Stimulated activated CD8-positive, alpha-beta memory T cell treated with anti-CD3 and anti-CD28 coated beads, Interleukin-4, amount 100 ng/mL, for 48 hours (primary cell): ENCODE results near the gene CISH.
A peak's percentile ranks its signal among the peaks of the same experiment; 100 is the strongest.

ENCODE experiments used
- DNase-seq: peaks from one replicate; pipeline ENCODE4 v3.0.0-alpha.2; 2020

The CISH gene

DNA sequence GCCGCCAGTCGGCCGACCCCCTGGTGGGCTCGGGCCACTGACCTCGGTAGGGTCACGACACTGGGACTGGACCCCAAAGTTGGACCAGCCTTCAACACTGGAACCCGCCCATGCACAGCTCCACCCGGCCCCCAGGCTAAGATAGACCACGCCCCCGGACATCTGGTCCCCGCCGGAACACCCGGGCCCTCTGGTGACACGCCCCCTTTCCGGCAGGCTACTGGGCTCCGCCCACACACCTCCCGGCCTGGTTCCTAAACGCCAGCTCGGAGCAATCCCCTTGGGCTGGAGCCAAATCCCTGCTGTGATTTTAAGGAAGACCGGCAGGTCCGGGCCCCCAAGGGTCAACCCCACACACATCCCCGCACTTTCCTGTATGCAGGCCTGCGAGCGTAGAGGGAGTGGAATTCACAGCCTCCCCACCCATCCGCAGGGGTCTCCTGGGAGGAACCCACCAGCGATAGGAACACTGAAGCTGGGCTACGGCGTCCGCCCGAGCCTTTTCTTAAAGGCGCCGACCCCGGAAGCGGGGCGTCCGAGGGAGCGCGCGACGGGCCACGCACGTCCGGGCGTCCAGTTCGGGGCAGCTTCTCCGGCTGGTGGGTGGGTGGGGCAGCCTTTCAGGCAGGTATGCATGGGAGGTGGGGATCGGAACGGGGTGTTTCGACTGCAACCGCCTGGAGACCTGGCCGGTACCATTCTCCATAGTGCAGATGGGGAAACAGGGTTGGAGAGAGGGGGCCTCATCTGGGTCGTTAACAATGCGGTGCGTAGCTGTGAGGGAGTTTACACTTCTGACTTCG lies 42.4 kb downstream of the CISH start, which contains the start of gene HEMK1:
Gene HEMK1 (plus strand): TSS at position 576 of the 803 bp plus-strand sequence. CDS start 1,583 bp downstream, outside the sequence.
- peak; percentile 98 for DNase-seq

DNA sequence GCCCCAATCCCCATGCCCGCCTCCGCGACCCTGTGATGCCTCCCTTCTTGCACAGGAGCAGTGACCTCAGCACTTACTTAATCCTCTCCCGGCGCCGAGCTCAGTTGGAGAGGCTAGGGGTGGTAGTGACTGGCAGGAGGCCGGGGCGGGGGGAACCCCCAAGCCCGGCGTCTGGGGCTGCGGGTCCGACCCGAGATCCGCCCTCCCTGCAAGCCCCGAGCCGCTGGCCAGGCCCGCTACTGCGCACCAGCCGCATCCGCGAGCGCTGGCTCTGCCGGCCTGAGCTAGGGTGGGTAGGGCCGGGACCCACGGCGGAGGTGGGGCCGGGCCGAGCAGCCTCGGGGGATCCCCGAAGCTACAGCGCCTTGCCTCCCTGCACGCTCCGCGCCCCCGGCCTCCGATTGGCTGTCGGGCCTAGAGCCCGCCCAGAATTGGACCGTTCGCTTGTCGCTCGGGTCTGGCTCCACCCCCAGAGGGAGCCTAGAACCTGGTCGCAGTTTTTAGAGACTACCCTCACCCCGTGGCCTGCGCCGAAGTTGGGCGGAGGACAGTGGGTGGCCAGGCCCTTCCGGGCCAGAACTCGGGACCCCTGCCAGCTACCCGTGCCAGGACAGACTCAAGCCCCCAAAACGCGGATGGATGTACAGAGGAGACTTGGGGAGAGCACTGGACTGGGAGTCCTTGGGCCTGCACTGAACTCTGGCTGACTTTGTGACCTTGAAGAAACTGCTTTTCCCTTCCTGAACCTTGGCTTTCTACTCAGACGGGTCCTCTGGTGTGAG lies 44.0 kb downstream of the CISH start, which contains the start of gene C3orf18:
Gene C3orf18 (minus strand): TSS at position 362 of the 782 bp plus-strand sequence. CDS start 2,048 bp downstream, outside the sequence.
- peak; percentile 97 for DNase-seq

DNA sequence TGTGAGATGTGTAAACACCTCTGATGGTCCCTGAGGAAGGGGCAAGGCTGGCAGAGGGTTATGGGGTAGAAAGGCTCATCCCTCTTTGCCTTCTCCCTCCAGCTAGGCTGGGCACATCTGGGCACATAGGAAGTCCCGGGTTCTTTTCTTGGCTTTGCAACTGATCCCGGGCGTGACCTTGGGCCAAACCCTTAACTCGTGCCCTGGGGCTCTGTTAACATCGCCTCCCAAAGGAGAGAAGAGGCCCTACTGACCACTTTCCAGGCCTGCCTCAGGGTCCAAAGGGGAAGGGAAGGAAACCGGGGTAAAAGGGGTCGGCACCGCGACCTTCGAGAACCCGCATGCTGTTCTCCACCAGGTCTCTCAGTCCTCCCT lies 44.6 kb downstream of the CISH start:
- DNase-seq: no peak

DNA sequence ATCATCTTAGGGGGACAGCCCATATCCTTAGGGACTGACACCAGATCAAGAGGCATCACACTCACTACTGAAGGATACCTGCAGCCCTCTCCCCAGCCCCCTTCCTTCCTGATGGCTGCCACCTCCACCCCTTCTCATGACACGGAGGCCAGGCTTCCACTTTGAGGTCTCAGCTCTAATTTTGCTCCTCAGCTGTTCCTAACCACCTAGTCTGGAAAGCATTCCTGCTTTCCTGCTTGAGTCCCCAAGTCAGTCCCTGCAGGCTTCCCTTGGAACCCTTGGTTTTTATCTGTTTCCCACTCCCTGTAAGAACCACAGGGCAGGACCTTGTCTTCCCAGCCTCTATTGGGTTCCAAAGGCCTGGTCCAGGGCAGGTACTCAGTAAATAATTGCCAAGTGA lies 47.3 kb downstream of the CISH start:
- DNase-seq: no peak

DNA sequence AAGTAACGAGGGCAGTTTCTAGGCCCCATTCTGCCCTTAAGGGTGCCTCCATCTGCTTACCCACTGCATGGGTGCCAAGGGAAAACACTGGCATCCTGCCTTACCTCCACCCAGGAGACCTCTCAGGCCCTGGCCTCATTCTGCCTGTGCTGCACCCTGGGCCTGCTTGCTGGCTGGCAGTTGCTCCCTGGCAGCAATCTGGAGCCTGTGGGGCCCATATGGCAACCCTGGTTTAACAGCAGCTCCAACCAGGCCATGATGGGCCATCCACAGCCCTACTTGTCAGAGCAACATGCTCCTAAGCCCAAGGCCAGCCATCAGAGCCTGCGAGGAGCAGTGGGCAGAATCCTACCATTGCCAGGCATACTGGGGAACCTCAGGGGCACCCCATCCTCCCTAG lies 47.7 kb downstream of the CISH start:
- DNase-seq: no peak

DNA sequence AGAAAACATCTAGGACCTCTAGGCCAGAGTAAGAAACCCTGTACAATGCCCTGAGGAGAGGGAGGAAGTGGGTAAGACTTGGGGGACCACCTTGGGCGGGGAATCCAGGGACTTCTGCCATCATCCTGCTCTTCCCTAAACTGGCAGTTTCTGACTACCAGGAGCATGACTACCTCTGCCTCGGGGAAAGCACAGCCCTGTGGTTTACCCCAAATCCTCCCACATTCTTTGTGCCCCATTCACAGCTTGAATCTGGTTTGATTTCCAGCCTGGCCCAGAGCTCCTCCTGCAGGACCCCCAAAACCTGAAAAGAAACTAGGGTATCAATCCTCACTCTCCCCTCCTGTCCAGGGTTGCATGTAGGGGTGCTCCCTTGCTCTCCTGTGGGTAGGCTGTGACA lies 48.7 kb downstream of the CISH start:
- no peak for DNase-seq

DNA sequence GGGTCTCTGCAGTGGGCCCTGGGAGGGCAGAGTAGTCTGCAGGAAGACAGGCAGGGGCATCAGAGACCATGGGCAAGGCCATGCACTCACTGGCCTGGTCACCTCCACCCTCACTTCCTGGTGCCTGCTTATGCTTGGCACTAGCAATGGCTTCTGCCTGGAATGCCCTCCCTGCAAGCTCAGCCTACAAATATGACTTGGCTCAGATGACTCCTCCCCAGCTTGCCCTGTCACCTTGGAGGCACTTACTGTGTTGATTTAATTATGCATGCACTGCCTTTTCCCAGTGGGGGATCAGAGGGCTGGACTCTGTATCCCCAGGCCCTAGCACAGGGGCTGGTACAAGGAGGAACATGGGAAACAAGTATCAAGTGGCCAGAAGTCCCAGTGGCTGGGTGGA lies 51.9 kb downstream of the CISH start:
- DNase-seq: no peak

DNA sequence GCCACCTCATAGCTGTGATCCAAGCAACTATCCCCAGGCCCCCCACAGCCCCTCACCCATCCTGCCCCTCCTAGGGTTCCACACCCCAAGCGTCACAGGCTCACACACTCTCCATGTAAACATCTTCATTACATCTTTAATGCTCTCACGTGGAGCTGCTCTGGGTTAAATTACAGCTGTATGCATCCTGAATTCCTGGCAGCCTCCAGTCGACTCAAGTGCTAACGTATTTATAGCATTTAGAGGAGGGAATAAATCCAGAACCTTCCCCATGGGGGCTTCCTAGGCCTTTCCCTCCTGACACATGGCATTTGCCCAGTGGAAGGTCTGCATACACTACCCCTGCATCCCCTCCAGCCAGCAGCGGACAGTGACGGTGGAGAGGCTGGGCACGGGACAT lies 53.7 kb downstream of the CISH start:
- DNase-seq: no peak

DNA sequence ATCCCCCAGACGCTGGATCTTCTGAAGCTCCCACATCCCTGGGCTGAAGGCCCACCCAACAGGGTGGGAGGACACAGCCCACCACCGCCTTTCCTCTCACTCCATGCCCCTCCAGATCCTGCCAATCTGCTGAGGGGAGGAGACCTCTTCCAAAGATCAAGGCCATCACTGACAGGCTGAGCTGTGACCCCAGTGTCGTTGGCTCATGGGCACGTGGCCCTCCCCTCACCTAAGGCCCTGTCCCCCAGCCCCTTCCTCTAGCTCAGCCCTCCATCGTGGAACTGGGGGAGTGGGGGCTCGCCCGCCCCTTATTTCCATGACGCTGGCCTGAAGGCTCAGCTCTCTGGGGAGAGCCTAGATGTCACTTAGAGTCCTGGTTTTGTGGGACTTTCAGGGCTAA lies 54.5 kb downstream of the CISH start:
- DNase-seq: no peak
